GM21576 (cell line): ENCODE results near the gene KCNA5.

Source experiments
- ATAC-seq: cut with Tn5 transposase; IDR thresholded peaks from one replicate; pipeline ENCODE4 v1.9.1; 2021; ENCODE audit warnings: mild to moderate bottlenecking, moderate library complexity; ENCODE audit not compliant: unreplicated experiment

KCNA5 gene

GRCh38 chr12:5063149-5063548, 19.5 kb downstream of the KCNA5 start:
- ATAC-seq, result no peak

- no peak for ATAC-seq
Observed at GRCh38 chr12:5064913-5065490, 21.3 kb downstream of the KCNA5 start.

GRCh38 chr12:5066251-5066650, 22.6 kb downstream of the KCNA5 start:
- no peak for ATAC-seq

DNA sequence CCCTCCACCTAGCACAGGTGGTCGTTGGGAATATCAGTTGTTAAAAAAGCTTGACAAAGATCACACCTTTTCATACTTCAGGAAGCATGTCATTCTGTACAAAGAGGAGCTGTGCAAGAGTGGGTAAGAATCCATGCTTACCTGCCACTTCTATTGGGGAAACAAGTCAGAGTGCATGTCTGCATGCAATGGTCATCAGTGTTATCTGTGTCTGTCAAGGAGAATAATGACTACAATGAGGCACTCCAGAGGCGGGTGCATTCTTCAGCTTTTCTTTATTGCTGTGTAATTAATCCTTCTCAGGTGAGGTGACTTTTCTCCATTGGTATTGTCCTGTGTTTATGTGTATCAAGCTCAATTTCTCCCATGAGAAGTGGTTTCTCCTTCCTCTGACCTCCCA, 24.4 kb downstream of the KCNA5 start:
- no peak for ATAC-seq

DNA sequence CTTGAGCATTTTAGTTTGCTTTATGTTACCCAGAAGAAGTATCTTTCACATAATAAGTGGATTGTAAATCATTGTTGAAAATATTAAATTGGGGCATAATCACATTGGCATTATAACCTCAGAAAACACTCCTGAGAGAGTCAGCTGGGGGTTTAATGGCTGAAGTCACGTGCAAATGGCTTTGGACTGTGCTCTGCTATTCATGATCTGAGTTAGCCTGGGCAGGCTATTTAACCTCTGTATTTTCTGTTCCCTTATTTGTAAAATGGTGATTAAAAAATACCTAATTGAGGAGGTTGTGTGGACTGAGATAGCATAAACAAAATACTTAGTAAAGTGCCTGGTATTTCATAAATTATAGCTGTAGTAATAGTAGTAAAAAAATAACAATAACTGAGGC, 24.9 kb downstream of the KCNA5 start:
- no peak for ATAC-seq

DNA sequence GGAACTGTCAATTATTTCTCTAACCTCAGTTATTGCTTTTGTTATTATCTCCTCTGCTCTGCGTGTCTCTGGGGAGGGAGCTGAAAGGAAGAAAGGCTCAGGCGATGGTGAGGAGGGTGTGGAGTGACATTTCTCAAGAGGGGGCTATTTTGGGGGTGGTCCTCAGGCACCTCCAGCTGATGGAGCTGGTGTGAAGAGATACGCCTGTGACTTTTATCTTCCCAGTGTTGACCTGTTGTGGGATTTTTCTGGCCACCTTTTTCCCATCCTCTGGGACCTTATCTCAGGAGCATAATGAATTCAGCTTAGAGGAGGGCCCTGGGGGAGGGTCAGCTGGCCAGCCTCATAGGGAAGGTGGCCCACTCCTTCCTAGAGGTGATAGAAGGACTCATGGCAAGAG, 26.4 kb downstream of the KCNA5 start:
- no peak for ATAC-seq

GRCh38 chr12:5071496-5071895, 27.8 kb downstream of the KCNA5 start:
- no peak for ATAC-seq

GRCh38 chr12:5072311-5072710, 28.6 kb downstream of the KCNA5 start:
- no peak for ATAC-seq

- no peak for ATAC-seq
Observed at GRCh38 chr12:5073054-5073453, 29.4 kb downstream of the KCNA5 start.

- no peak for ATAC-seq
Observed at GRCh38 chr12:5073853-5074252, 30.2 kb downstream of the KCNA5 start.

- no peak for ATAC-seq
Observed at GRCh38 chr12:5076761-5077160, 33.1 kb downstream of the KCNA5 start.

DNA sequence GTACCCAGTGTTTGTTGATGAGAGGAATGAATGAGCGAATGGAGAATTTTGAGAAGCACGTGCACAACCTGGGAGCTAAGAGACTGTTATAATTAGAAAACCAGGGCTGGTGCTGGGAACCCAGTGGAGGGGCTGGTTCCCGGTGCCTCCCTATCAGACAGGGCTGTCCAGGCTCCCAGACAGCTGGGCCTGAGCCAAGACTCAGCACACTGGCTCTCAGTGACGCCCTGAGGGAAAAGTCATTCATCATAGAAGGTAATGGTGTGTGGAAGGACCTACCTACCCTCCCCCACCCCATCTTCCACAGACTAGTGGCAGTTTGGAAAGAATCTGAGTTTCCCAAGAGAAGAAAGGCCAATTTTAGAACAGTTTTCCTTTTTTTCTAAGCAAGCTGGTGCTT, 34.7 kb downstream of the KCNA5 start:
- no peak for ATAC-seq

GRCh38 chr12:5081016-5081415, 37.3 kb downstream of the KCNA5 start:
- ATAC-seq, result no peak

GRCh38 chr12:5083955-5084849, 40.5 kb downstream of the KCNA5 start:
- ATAC-seq, result no peak

- no peak for ATAC-seq
Observed at GRCh38 chr12:5085896-5086295, 42.2 kb downstream of the KCNA5 start.

- no peak for ATAC-seq
Observed at GRCh38 chr12:5087831-5088554, 44.3 kb downstream of the KCNA5 start.

DNA sequence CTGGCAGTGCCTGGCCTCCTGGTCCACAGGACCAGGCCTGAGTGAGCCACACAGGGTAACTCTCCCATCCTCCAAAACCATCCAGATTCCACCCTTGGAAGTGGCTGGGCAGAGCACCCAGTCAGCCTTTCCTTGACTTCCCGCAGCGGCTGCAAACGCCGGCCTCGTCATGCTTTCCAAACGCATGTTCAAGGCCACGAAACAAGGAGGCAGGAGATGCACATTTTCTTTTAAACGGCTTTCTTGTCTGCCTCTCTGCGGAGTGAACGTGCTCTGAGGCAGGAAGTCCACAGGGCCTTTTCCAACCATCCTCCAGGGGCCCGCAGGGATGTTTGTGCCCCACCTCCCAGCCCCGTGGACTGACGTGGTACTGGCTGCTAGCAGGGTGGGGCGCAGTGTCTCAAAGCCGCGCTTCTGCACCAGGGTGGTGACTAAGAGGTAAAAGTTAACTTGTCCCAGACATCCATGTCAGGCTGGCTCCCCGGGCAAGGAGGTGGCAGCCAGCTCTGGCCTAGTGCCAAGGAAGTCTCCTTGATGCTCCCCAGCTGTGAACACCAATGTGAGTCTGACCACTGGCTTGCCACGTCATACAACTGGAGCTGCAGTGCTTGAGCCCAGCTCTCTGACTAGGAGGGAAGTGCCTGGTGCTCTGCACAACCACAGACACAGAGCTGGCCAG, 45.0 kb downstream of the KCNA5 start:
- ATAC-seq, result no peak

- no peak for ATAC-seq
Observed at GRCh38 chr12:5094551-5094950, 50.9 kb downstream of the KCNA5 start.

DNA sequence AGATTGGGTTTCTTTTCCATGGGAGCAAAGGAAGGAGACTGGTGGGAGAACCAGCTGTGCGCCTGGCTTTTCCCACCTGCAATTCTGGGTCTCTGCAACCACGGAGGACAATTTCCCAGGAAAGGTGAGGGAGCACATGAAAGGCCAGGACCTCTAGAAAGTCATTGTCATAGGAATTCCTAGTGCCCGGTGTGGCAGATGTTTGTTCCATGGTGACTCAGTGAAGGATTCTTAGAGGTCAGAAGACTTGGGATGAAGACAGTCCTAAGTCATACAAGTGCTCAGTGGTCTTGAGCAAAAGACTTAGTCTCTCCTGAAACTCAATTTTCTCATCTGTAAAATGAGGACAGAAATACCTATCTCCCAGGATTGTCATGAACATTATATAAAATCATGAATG, 51.3 kb downstream of the KCNA5 start:
- no peak for ATAC-seq
